HCT116 (cell line): ENCODE measurements around the gene PSME4. TPM values are rescaled to one million over a fixed set of nuclear protein-coding genes. Genes with fewer than 3 reads are reported as not detected.

Experiments
- ATAC-seq: fragments of 200-7000 bp; cut with Tn5 transposase; 2 replicates; pipeline ENCODE4 v1.9.1; 2020; ENCODE audit warnings: mild to moderate bottlenecking, moderate library complexity
- BruUV-seq: library from RNA; stranded (reverse); fragments of 400-500 nt; replicated peaks from 2 replicates; lab custom pipeline; 2021; lab: Mats Ljungman, UMichigan
- CTCF ChIA-PET: fragments of 300-600 bp; sonication (Branson Sonifier 250); formaldehyde crosslinking; loops from one replicate; lab custom pipeline; 2021; ENCODE audit warnings: antibody characterized with exemption; lab: Charles Lee
- POLR2A ChIA-PET: fragments of 300-600, 350-600 bp; sonication (Branson Sonifier 250); formaldehyde crosslinking; loops from one replicate; lab custom pipeline; 2021; ENCODE audit warnings: antibody characterized with exemption; lab: Charles Lee
- RAD21 ChIA-PET, 2 experiments: fragments of 300-600 bp; sonication (Branson Sonifier 250); formaldehyde crosslinking; loops; one replicate each; lab custom pipeline; 2023; ENCODE audit warnings: low total read pairs in 2 of 2; ENCODE audit not compliant: uncharacterized antibody in 2 of 2, unreplicated experiment in 2 of 2, low non-redundant PET in 1 of 2; lab: Charles Lee
- DNase-seq: peaks from one replicate; pipeline ENCODE4 v3.0.0-alpha.2; 2010; ENCODE audit warnings: low read depth, low spot score
- H2AFZ ChIP-seq: fragments of 200-600 bp; shearing (Covaris generic), sonication (generic); 2 replicates; pipeline ENCODE4 v1.6.1; 2017; ENCODE audit warnings: low read depth, mixed run types, mixed read lengths, antibody characterized with exemption, low read length; ENCODE audit not compliant: poor library complexity, severe bottlenecking
- H3K27ac ChIP-seq: 2 replicates; pipeline ENCODE4 v1.5.1; 2012; ENCODE audit warnings: low read depth, low read length
- H3K27me3 ChIP-seq: fragments of 200-600 bp; sonication (generic); 2 replicates; pipeline ENCODE4 v1.6.1; 2016; ENCODE audit warnings: mixed run types, low read length, mixed read lengths; ENCODE audit not compliant: insufficient read depth
- H3K36me3 ChIP-seq, 2 experiments: fragments of 200-500 bp in 1 of 2; fragments of 200-600 bp in 1 of 2; sonication (Bioruptor generic) in 1 of 2; sonication (generic) in 1 of 2; 2 replicates each; pipeline versions ENCODE4 v1.5.1 to v1.6.1; 2014 to 2016; ENCODE audit warnings: low read length in 2 of 2, inconsistent platforms in 1 of 2, mixed read lengths in 1 of 2, mixed run types in 1 of 2; ENCODE audit not compliant: insufficient read depth in 2 of 2, control insufficient read depth in 1 of 2
- H3K4me1 ChIP-seq, 2 experiments: fragments of 200-600 bp in 1 of 2; sonication (generic) in 1 of 2; 2 replicates each; pipeline versions ENCODE4 v1.5.1 to v1.6.1; 2012 to 2017; ENCODE audit warnings: low read length in 2 of 2, inconsistent platforms in 1 of 2, mild to moderate bottlenecking in 1 of 2, mixed read lengths in 1 of 2, mixed run types in 1 of 2, moderate library complexity in 1 of 2; ENCODE audit not compliant: insufficient read depth in 2 of 2, control insufficient read depth in 1 of 2
- H3K4me2 ChIP-seq: fragments of 200-600 bp; sonication (generic); 2 replicates; pipeline ENCODE4 v1.6.1; 2017; ENCODE audit warnings: mixed run types, low read length, mixed read lengths
- H3K4me3 ChIP-seq, 2 experiments: fragments of 200-600 bp in 1 of 2; sonication (generic) in 1 of 2; replicated peaks in 1 of 2; 2 replicates each; pipeline ENCODE4 v1.5.1; 2011 to 2016; ENCODE audit warnings: low read length in 2 of 2, control low read depth in 1 of 2, low read depth in 1 of 2, mild to moderate bottlenecking in 1 of 2, mixed read lengths in 1 of 2, mixed run types in 1 of 2
- H3K79me2 ChIP-seq: fragments of 200-600 bp; sonication (generic); 2 replicates; pipeline ENCODE4 v1.6.1; 2017; ENCODE audit warnings: mild to moderate bottlenecking, mixed run types, low read length, moderate library complexity, mixed read lengths; ENCODE audit not compliant: insufficient read depth
- H3K9ac ChIP-seq: fragments of 200-600 bp; sonication (generic); 2 replicates; pipeline ENCODE4 v1.6.1; 2016; ENCODE audit warnings: low read length, mixed read lengths
- H3K9me2 ChIP-seq: fragments of 200-600 bp; sonication (generic), shearing (Covaris generic); 2 replicates; pipeline ENCODE4 v1.6.1; 2017; ENCODE audit warnings: mixed run types, mild to moderate bottlenecking, moderate library complexity; ENCODE audit not compliant: insufficient read depth
- H3K9me3 ChIP-seq, 2 experiments: fragments of 200-500 bp in 1 of 2; fragments of 200-600 bp in 1 of 2; sonication (Bioruptor generic) in 1 of 2; sonication (generic) in 1 of 2; 2 replicates each; pipeline ENCODE4 v1.6.1; 2014 to 2017; ENCODE audit warnings: low read length in 2 of 2, mixed read lengths in 2 of 2, inconsistent platforms in 1 of 2, low read depth in 1 of 2, mild to moderate bottlenecking in 1 of 2, mixed run types in 1 of 2, moderate library complexity in 1 of 2; ENCODE audit not compliant: control insufficient read depth in 1 of 2, insufficient read depth in 1 of 2
- H4K20me1 ChIP-seq: fragments of 200-600 bp; sonication (generic), shearing (Covaris generic); 2 replicates; pipeline ENCODE4 v1.6.1; 2017; ENCODE audit warnings: mixed run types, mild to moderate bottlenecking, moderate library complexity; ENCODE audit not compliant: insufficient read depth
- CBX3 ChIP-seq: IDR thresholded peaks from 2 replicates; pipeline ENCODE4 v1.6.1; 2012; ENCODE audit warnings: low read depth
- ELF1 ChIP-seq: IDR thresholded peaks from 2 replicates; pipeline ENCODE4 v1.6.1; 2012; ENCODE audit warnings: low read depth, borderline replicate concordance
- POLR2A ChIP-seq: IDR thresholded peaks from 2 replicates; pipeline ENCODE4 v1.7.0; 2011; ENCODE audit warnings: borderline replicate concordance; ENCODE audit not compliant: insufficient read depth, insufficient read length; ENCODE audit errors: extremely low read depth
- POLR2AphosphoS5 ChIP-seq: IDR thresholded peaks from 2 replicates; pipeline ENCODE4 v1.6.1; 2011; ENCODE audit warnings: mild to moderate bottlenecking, low read depth, low read length, moderate library complexity
- RAD21 ChIP-seq: IDR thresholded peaks from 2 replicates; pipeline ENCODE4 v1.6.1; 2012; ENCODE audit warnings: low read depth, mild to moderate bottlenecking
- SP1 ChIP-seq: IDR thresholded peaks from 2 replicates; pipeline ENCODE4 v1.6.1; 2012; ENCODE audit warnings: low read depth
- SRF ChIP-seq: IDR thresholded peaks from 2 replicates; pipeline ENCODE4 v1.6.1; 2012; ENCODE audit warnings: low read depth
- YY1 ChIP-seq: IDR thresholded peaks from 2 replicates; pipeline ENCODE4 v1.6.1; 2011; ENCODE audit warnings: low read length, low read depth, moderate library complexity, mild to moderate bottlenecking; ENCODE audit not compliant: insufficient replicate concordance; ENCODE audit errors: extremely low read depth
- ZBTB33 ChIP-seq: IDR thresholded peaks from 2 replicates; pipeline ENCODE4 v1.6.1; 2011; ENCODE audit warnings: mild to moderate bottlenecking, low read length, moderate library complexity; ENCODE audit not compliant: insufficient replicate concordance; ENCODE audit errors: extremely low read depth
- ZFX ChIP-seq: fragments of 450-650 bp; IDR thresholded peaks from 2 replicates; pipeline ENCODE4 v1.6.1; 2017
- ZNF274 ChIP-seq: fragments of 200-500 bp; sonication (Bioruptor generic); IDR thresholded peaks from 2 replicates; pipeline ENCODE4 v1.6.1; 2014; ENCODE audit warnings: mild to moderate bottlenecking, low read depth, low read length, inconsistent platforms
- intact Hi-C: fragments of 100-400 bp; cut with micrococcal nuclease; formaldehyde crosslinking; loops from 2 replicates; pipeline ENCODE4 v1.10.0; 2022
- total RNA-seq: library from RNA; stranded (reverse); gene quantifications from one replicate; pipeline ENCODE4 v1.2.1, GENCODE V29; 2021; ENCODE audit not compliant: unreplicated experiment

Gene PSME4
- total RNA-seq, 1 experiment from 2014 or later, result 53.2 TPM

GRCh38 chr2:53881360-53881759, 89.4 kb downstream of the PSME4 start:
- no TSS peak for BruUV-seq
- no peaks in the 10 kb centered on the region for H3K27me3 ChIP-seq
- H3K4me3 ChIP-seq, result no peak overlapping the region
- H2AFZ ChIP-seq, result no peak overlapping the region
- no peak overlapping the region for H3K27ac ChIP-seq
- H3K4me1 ChIP-seq, result no peaks in the 10 kb centered on the region
- peaks cover 2 to 21% of the 10 kb centered on the region in 2 experiments; a peak in 1 of 4 replicates for H3K36me3 ChIP-seq
- ChIA-PET CTCF (no interaction called here), POLR2A (no interaction called here), RAD21 (no interaction called here)
- no peak overlapping the region for H3K9ac ChIP-seq
- DNase-seq (no peak), ATAC-seq (no peak)
- no peak overlapping the region for H3K4me2 ChIP-seq
- intact Hi-C loops, result no loop called here
- H3K9me2 ChIP-seq, result no peaks in the 10 kb centered on the region
- no peaks in the 10 kb centered on the region for H3K79me2 ChIP-seq
- H4K20me1 ChIP-seq, result no peaks in the 10 kb centered on the region
- no peak for TF ChIP-seq ZFX
- TF ChIP-seq SRF, result no peak
- no peak for TF ChIP-seq SP1
- no peak for TF ChIP-seq ZBTB33
- TF ChIP-seq RAD21, result no peak
- TF ChIP-seq POLR2AphosphoS5, result no peak
- TF ChIP-seq ZNF274, result no peak
- TF ChIP-seq CBX3, result no peak
- TF ChIP-seq YY1, result no peak
- TF ChIP-seq POLR2A, result no peak
- TF ChIP-seq ELF1, result no peak
- H3K9me3 ChIP-seq, result no peaks in the 10 kb centered on the region
